ENCODE data around the gene KIF14. TPM values are rescaled to one million over a fixed set of nuclear protein-coding genes. Genes with fewer than 3 reads are reported as not detected.

KIF14 gene
- total and polyA plus RNA-seq, 2 of the 4 experiments (the other 2 are of a cell fraction), result 2.3 to 4.7 TPM

- Histone ChIP-seq H3K14ac (replicated peaks; ENCODE audit: low read depth, low read length) (no peak overlapping the region), H3K4ac (ENCODE audit: low read depth, low read length) (no peak overlapping the region), H3K27me3 (ENCODE audit: control insufficient read depth, insufficient read depth, low read length) (no peaks in the 10 kb centered on the region), H3K56ac (ENCODE audit: extremely low read depth, insufficient read depth, low read length) (0 out of 2 replicates have a peak overlapping the region, but pooled peaks have one; percentile 9), H3K9ac (ENCODE audit: low read depth, low read length) (peak overlapping the region; percentile 56; the same call in 1 of the 2 replicates), H2BK5ac (ENCODE audit: low read depth, low read length, poor library complexity, severe bottlenecking) (no peak overlapping the region), H2AK9ac (replicated peaks; ENCODE audit: low read depth, low read length, poor library complexity) (no peak overlapping the region), H2BK120ac (ENCODE audit: low read depth, low read length) (no peak overlapping the region), H2BK20ac (ENCODE audit: low read depth, low read length) (no peak overlapping the region), H4K5ac (ENCODE audit: low read depth, low read length) (no peak overlapping the region), H2AK5ac (ENCODE audit: low read depth, low read length) (no peak overlapping the region), H3K4me1 (ENCODE audit: control insufficient read depth, insufficient read depth, low read length) (no peaks in the 10 kb centered on the region), H3K4me2 (ENCODE audit: low read depth, low read length) (peak overlapping the region; percentile 57), H3K23ac (ENCODE audit: low read depth, low read length) (peak overlapping the region; percentile 29; the same call in 1 of the 2 replicates), H3K9me3 (ENCODE audit: control insufficient read depth, insufficient read depth, low read length) (no peaks in the 10 kb centered on the region), H4K8ac (ENCODE audit: low read depth in 2 of 2, low read length in 2 of 2) (no peak overlapping the region), H3K9me1 (ENCODE audit: insufficient read depth, low read length) (no peaks in the 10 kb centered on the region), H4K20me1 (ENCODE audit: insufficient read depth, low read length) (no peaks in the 10 kb centered on the region), H3K18ac (ENCODE audit: low read depth, low read length) (no peak overlapping the region), H3K79me1 (ENCODE audit: low read depth in 1 of 2, low read length in 2 of 2) (peaks cover 22 to 28% of the 10 kb centered on the region in 2 experiments), H2AFZ (replicated peaks; ENCODE audit: low read length, poor library complexity) (no peak overlapping the region), H2BK15ac (ENCODE audit: low read depth, low read length) (no peak overlapping the region), H3K27ac (ENCODE audit: insufficient read depth, low read length) (no peak overlapping the region), H3K36me3 (ENCODE audit: control insufficient read depth, insufficient read depth, low read length) (no peaks in the 10 kb centered on the region), H3K4me3 (ENCODE audit: insufficient read depth, low read depth, low read length) (peak overlapping the region; percentile 88), H4K91ac (ENCODE audit: insufficient read depth, low read depth, low read length) (no peak overlapping the region)
- no peak for TF ChIP-seq RFX5 (IDR thresholded peaks at IDR 0.05; ENCODE audit: low read depth, low read length)
- no peak for TF ChIP-seq CHD1 (IDR thresholded peaks at IDR 0.05; ENCODE audit: low read depth, low read length)
- TF ChIP-seq SMC3 (IDR thresholded peaks at IDR 0.05; ENCODE audit: low read depth, low read length), result no peak
- no peak for TF ChIP-seq MAZ (IDR thresholded peaks at IDR 0.05; ENCODE audit: borderline replicate concordance, low read depth, low read length)
- TF ChIP-seq FOS (IDR thresholded peaks at IDR 0.05; ENCODE audit: low read depth, low read length), result no peak
- TF ChIP-seq CTCF (conservative IDR thresholded peaks at IDR 0.05; ENCODE audit: low read depth, low read length), result no peak
- TF ChIP-seq MAFK (IDR thresholded peaks at IDR 0.05; ENCODE audit: low read depth, low read length), result no peak
- TF ChIP-seq MXI1 (IDR thresholded peaks at IDR 0.05; ENCODE audit: borderline replicate concordance, low read depth, low read length), result no peak
- no peak for TF ChIP-seq RCOR1 (IDR thresholded peaks at IDR 0.05; ENCODE audit: insufficient replicate concordance, low read length)
- no peak for TF ChIP-seq ELK1 (IDR thresholded peaks at IDR 0.05; ENCODE audit: borderline replicate concordance, low read depth, low read length)
- no peak for TF ChIP-seq POLR2A (IDR thresholded peaks at IDR 0.05; ENCODE audit: low read depth, low read length)
- no CpG with 5 or more reads among the region's 6 CpGs for WGBS, 2 experiments (ENCODE audit: extremely low coverage in 2 of 2, insufficient read length in 1 of 2)
- in situ Hi-C loops (cut with MboI; ENCODE audit: low sequenced_read_pairs), result loop anchor here (10.0 kb wide), 1 partner anchor 425 kb away; no protein-coding TSS in a partner anchor
- CTCF ChIA-PET, result no interaction called here
- ATAC-seq (ENCODE audit: low read depth), result no peak
- dilution Hi-C loops (cut with HindIII; ENCODE audit: low sequenced_read_pairs, unreplicated experiment), result no loop called here
- POLR2A ChIA-PET (ENCODE audit: unreplicated experiment), result no interaction called here
- intact Hi-C loops (cut with micrococcal nuclease), result loop anchor here (1.0 to 10.0 kb wide), 3 partner anchors 218 to 423 kb away; no protein-coding TSS in a partner anchor
- no peak for DNase-seq
- BruUV-seq (replicated peaks), result no TSS peak
Measured at GRCh38 chr1:200619894-200620272, 668 bp downstream of the KIF14 start.

All from IMR-90 (cell line).